ENCODE measurements around the gene GPR146.

DNA sequence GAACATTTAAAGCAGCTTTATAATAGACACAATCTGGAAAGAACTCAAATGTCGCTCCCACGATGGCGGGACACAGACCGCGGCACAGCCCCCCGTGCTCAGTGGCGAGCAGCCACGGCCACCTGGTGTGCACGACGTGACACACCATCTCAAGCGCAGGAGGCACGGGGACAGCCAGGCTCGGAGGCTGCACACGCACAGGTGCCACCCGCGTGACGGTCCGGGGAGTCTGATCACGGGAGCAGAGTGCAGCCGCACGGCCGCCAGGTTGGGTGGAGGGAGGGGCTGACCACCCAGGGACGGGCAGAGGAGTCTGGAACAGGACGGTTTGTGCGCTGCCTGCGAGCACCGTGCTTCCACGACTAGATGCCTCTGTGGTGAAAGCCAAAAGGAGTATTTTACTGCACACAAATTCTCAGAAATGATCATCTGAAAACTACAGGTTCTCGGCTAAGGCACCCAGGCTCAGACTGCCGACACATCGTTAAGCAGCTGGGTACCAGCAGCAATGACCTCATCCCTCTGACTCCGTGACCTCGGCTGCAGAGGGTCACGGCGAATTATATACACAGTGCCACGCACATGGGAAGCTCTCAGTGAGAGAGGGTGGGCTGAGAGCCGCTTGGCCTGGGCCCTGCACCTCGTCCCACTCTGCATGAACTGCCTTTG lies 36.0 kb downstream of the GPR146 start:
- TF ChIP-seq CTCF (IDR thresholded peaks at IDR 0.05), result no peak
- no peak for TF ChIP-seq POLR2AphosphoS5 (IDR thresholded peaks at IDR 0.05)
- no peak for TF ChIP-seq EP300 (IDR thresholded peaks at IDR 0.05)
